T-helper 17 cell (primary cell): ENCODE measurements around the gene PPP2R3C. TPM values are rescaled to one million over a fixed set of nuclear protein-coding genes. Genes with fewer than 3 reads are reported as not detected.
"Not testable (repeated sequence)": the region's sequence is repeated elsewhere in the genome, so short reads cannot be mapped to it uniquely, and the experiment has no call there.

Source experiments
- ATAC-seq: fragments of 150-1000 bp; cut with Tn5 transposase; 2 replicates; pipeline ENCODE4 v1.10.0; 2021; ENCODE audit warnings: mild to moderate bottlenecking, moderate library complexity
- DNase-seq, 3 donors: peaks; one replicate each; pipeline versions ENCODE4 v3.0.0 to v3.0.0-alpha.2; 2020 to 2021
- H3K9me3 ChIP-seq: one replicate; pipeline ENCODE4 v1.7.0; 2013; ENCODE audit warnings: low read length, mild to moderate bottlenecking; ENCODE audit not compliant: control insufficient read depth, poor library complexity, severe bottlenecking
- H3K27ac Mint-ChIP-seq: one replicate; pipeline ENCODE4 v1.8.0; 2022; ENCODE audit warnings: mild to moderate bottlenecking, moderate library complexity, mixed read lengths
- H3K27me3 Mint-ChIP-seq: one replicate; pipeline ENCODE4 v1.8.0; 2022; ENCODE audit warnings: mixed read lengths
- H3K36me3 Mint-ChIP-seq: one replicate; pipeline ENCODE4 v1.8.0; 2022; ENCODE audit warnings: low read depth, mixed read lengths
- H3K4me1 Mint-ChIP-seq: one replicate; pipeline ENCODE4 v1.8.0; 2022; ENCODE audit warnings: mild to moderate bottlenecking, mixed read lengths
- H3K4me3 Mint-ChIP-seq: one replicate; pipeline ENCODE4 v1.8.0; 2022; ENCODE audit warnings: mild to moderate bottlenecking, moderate library complexity, mixed read lengths
- total RNA-seq, 4 donors: library from RNA in 2 of 4; stranded (reverse) in 2 of 4; gene quantifications; one replicate each; pipeline ENCODE4 v1.2.3 and lab custom pipeline; 2022 to 2026

PPP2R3C gene
- total RNA-seq, 2 donors from 2014 or later = 37.7 to 41.7 TPM

DNA sequence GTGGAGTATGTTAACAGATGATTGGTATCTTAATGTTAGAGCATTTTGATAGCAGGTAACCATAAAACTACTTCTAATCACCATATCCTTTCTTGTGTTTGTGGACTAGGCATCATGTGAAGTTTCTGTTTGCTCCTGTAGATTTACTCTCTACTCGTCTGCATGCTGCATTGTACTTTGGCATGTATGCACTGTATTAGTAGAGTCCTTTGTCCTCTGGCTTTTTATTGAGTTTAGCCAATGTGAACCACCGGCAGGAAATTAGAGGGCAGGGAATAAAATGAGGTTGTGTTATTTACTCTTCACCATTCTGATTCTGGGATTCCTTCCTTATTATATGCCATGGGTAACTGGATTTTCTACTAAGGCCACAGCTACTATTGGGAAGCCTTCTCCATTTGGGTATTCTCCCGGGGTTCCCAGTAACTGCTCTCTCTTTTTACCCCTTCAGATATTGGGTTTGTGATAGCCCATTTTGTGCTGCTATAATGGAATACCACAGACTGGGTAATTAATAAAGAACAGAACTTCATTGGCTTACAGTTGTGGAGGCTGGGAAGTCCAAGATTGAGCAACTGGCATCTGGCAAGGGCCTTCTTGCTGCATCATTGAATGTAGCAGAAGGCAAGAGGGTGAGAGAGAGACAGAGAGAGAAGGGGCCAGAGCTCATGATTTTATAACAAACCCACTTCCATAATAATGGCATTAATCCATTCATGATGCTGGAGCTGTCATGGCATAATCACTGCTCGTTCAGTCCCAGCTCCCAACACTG is 53.4 kb downstream of the PPP2R3C start:
- no peak for DNase-seq
- Mint-ChIP-seq H3K4me3 (no peak overlapping the region), H3K4me1 (peaks cover 5% of the 10 kb centered on the region), H3K27me3 (no peaks in the 10 kb centered on the region), H3K27ac (peak overlapping the region; percentile 34), H3K36me3 (peaks cover 6% of the 10 kb centered on the region)
- H3K9me3 ChIP-seq = no peaks in the 10 kb centered on the region
- no peak for ATAC-seq

DNA sequence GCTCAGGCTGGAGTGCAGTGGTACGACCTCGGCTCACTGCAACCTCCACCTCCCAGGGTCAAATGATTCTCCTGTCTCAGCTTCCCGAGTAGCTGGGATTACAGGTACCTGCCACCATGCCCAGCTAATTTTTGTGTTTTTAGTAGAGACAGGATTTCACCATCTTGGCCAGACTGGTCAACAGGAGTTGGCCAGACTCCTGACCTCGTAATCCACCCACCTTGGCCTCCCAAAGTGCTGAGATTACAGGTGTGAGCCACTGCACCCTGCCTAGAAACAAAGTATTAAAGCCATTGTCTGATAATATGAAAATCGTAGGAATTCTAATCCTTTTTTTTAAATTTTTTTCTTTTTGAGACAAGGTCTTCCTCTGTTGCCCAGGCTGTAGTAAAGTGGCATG is 56.1 kb downstream of the PPP2R3C start:
- ATAC-seq, H3K4me1 Mint-ChIP-seq, H3K27ac Mint-ChIP-seq, H3K4me3 Mint-ChIP-seq, DNase-seq, H3K36me3 Mint-ChIP-seq, H3K27me3 Mint-ChIP-seq, H3K9me3 ChIP-seq: not testable (repeated sequence)

DNA sequence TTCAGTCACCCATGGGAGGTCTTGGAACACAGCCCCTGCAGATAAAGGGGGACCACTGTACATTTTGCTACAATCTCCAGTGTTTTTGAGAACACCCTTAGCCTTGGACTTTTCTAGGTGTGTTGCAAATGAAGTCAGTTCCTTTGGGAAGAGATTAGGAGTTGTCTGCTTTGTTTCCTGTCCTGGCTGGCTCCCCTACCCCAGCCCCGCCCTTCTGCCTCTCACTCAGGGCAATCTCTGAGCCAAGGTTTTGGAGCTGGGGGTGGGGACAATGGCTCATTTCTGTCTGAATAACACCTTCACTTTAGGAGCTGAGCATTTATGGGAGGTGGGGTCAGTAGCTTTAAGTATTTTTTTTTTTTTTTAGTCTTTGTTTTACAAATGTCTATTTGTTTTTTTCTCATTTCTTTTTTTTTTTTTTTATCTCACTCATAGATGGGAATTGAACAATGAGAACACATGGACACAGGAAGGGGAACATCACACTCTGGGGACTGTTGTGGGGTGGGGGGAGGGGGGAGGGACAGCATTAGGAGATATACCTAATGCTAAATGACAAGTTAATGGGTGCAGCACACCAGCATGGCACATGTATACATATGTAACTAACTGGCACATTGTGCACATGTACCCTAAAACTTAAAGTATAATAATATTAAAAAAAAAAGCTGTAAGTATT is 60.5 kb downstream of the PPP2R3C start:
- not testable (repeated sequence) for H3K27me3 Mint-ChIP-seq, H3K9me3 ChIP-seq, H3K4me3 Mint-ChIP-seq, H3K27ac Mint-ChIP-seq, DNase-seq, ATAC-seq
- H3K36me3 Mint-ChIP-seq = peaks cover 12% of the 10 kb centered on the region
- peaks cover 12% of the 10 kb centered on the region for H3K4me1 Mint-ChIP-seq

- H3K36me3 Mint-ChIP-seq = peaks cover 6% of the 10 kb centered on the region
- H3K27me3 Mint-ChIP-seq = no peaks in the 10 kb centered on the region
- H3K4me3 Mint-ChIP-seq = no peak overlapping the region
- DNase-seq (no peak), ATAC-seq (no peak)
- H3K9me3 ChIP-seq = no peaks in the 10 kb centered on the region
- H3K27ac Mint-ChIP-seq = peak overlapping the region; percentile 61
- H3K4me1 Mint-ChIP-seq = peaks cover 17% of the 10 kb centered on the region
Measured at GRCh38 chr14:35052637-35053036, 69.2 kb downstream of the PPP2R3C start.

GRCh38 chr14:35051796-35052195 is 70.0 kb downstream of the PPP2R3C start:
- Mint-ChIP-seq H3K27me3 (no peaks in the 10 kb centered on the region), H3K36me3 (peaks cover 3% of the 10 kb centered on the region), H3K27ac (peak overlapping the region; percentile 75), H3K4me3 (no peak overlapping the region), H3K4me1 (peaks cover 18% of the 10 kb centered on the region)
- ATAC-seq (no peak), DNase-seq (no peak)
- H3K9me3 ChIP-seq = no peaks in the 10 kb centered on the region

GRCh38 chr14:35050652-35051051 is 71.1 kb downstream of the PPP2R3C start:
- no peak for DNase-seq
- H3K9me3 ChIP-seq = no peaks in the 10 kb centered on the region
- Mint-ChIP-seq H3K4me1 (peaks cover 16% of the 10 kb centered on the region), H3K27me3 (no peaks in the 10 kb centered on the region), H3K4me3 (no peak overlapping the region), H3K27ac (no peak overlapping the region), H3K36me3 (peaks cover 2% of the 10 kb centered on the region)
- ATAC-seq = no peak

GRCh38 chr14:35047976-35048513 is 73.7 kb downstream of the PPP2R3C start:
- DNase-seq (no peak), ATAC-seq (no peak)
- Mint-ChIP-seq H3K4me3 (peak overlapping the region; percentile 73), H3K27me3 (no peaks in the 10 kb centered on the region), H3K4me1 (peaks cover 23% of the 10 kb centered on the region), H3K27ac (peak overlapping the region; percentile 99), H3K36me3 (peaks cover 2% of the 10 kb centered on the region)
- H3K9me3 ChIP-seq = no peaks in the 10 kb centered on the region

- no peaks in the 10 kb centered on the region for H3K27me3 Mint-ChIP-seq
- H3K4me3 Mint-ChIP-seq = peak overlapping the region; percentile 97
- peak overlapping the region; percentile 99 for H3K27ac Mint-ChIP-seq
- H3K4me1 Mint-ChIP-seq = peaks cover 22% of the 10 kb centered on the region
- H3K9me3 ChIP-seq = no peaks in the 10 kb centered on the region
- no peak for DNase-seq
- peak; percentile 1 for ATAC-seq
- H3K36me3 Mint-ChIP-seq = peaks cover 2% of the 10 kb centered on the region
Measured at GRCh38 chr14:35046751-35047536, 74.8 kb downstream of the PPP2R3C start.

DNA sequence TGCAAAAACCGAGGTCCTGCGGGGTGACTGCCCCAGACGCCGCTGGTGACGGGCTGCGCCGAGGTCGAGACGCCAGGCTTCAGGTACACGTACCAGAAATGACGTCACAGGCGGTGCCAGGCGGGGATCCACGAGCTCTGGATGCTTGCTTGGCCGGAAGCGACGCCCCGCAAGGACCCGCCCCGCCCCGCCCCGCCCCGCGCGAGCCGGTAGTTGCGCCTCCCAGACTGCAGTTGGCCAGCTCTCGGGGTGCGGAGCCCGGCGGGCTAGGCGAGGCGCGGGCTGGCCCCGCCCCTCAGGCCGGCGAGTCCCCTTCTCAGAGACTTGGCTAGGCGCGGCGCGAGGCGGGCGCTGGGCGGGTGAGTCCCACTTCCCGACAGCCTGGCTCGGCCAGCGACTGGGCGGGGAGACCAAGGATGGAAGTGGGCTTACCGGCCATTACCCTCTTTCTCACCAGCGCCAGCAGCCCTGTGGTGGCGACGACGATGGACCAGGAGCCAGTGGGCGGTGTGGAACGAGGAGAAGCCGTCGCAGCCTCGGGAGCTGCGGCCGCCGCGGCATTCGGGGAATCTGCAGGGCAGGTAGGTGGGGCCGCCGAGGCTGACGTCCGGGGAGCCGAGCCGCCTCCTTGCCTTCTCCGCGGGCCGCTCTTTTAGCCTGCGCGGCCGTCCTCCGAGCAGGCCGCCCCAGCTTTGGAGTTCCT is 75.6 kb downstream of the PPP2R3C start, which contains the start of gene FAM177A1:
TSS of gene FAM177A1 (plus strand) at position 225 of the 703 bp plus-strand sequence. CDS start at position 417, 192 bp downstream.
- H3K27ac Mint-ChIP-seq = peak within 1 kb of the TSS; percentile 99
- H3K36me3 Mint-ChIP-seq = peaks cover 2% of the 10 kb centered on the region
- DNase-seq (peak; percentile 97 to 99 (median 98)), ATAC-seq (peak; percentile 87)
- H3K4me3 Mint-ChIP-seq = peak within 1 kb of the TSS; percentile 97
- H3K9me3 ChIP-seq = no peaks in the 10 kb centered on the region
- H3K27me3 Mint-ChIP-seq = no peaks in the 10 kb centered on the region
- peaks cover 22% of the 10 kb centered on the region for H3K4me1 Mint-ChIP-seq

GRCh38 chr14:35045798-35046047 is 76.1 kb downstream of the PPP2R3C start:
- H3K4me3 Mint-ChIP-seq = peak overlapping the region; percentile 97
- DNase-seq (no peak), ATAC-seq (no peak)
- no peaks in the 10 kb centered on the region for H3K9me3 ChIP-seq
- peaks cover 22% of the 10 kb centered on the region for H3K4me1 Mint-ChIP-seq
- peak overlapping the region; percentile 99 for H3K27ac Mint-ChIP-seq
- H3K36me3 Mint-ChIP-seq = peaks cover 2% of the 10 kb centered on the region
- no peaks in the 10 kb centered on the region for H3K27me3 Mint-ChIP-seq

- Mint-ChIP-seq H3K36me3 (peaks cover 2% of the 10 kb centered on the region), H3K4me1 (peaks cover 22% of the 10 kb centered on the region), H3K27me3 (no peaks in the 10 kb centered on the region), H3K27ac (peak overlapping the region; percentile 99), H3K4me3 (peak overlapping the region; percentile 97)
- ATAC-seq (peak; percentile 15), DNase-seq (no peak)
- H3K9me3 ChIP-seq = no peaks in the 10 kb centered on the region
Measured at GRCh38 chr14:35044939-35045797, 76.6 kb downstream of the PPP2R3C start.

DNA sequence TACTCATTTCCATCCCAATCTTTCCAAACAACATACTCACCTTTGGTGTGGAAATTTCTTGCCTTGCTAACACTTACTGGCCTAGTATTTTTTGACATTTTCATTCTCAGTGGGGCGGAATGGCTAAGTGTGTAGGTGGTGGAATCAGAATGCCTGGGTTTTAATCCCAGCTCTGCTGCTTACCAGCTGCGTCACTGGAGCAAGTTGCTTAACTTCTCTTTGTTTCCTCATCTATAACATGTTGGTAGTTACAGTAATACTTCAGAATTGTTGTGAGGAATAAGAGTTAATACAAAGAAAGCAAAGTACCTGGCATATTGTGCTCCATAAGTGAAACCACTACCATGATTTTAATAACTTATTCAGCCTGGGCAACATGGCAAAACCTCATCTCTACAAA is 78.7 kb downstream of the PPP2R3C start:
- Mint-ChIP-seq H3K27ac (peak overlapping the region; percentile 57), H3K4me1 (peaks cover 18% of the 10 kb centered on the region), H3K4me3 (no peak overlapping the region), H3K36me3 (peaks cover 2% of the 10 kb centered on the region), H3K27me3 (no peaks in the 10 kb centered on the region)
- no peak for DNase-seq
- ATAC-seq = no peak
- H3K9me3 ChIP-seq = no peaks in the 10 kb centered on the region
